H1 (cell line): ENCODE measurements around the gene ITGB4. TPM values are rescaled to one million over a fixed set of nuclear protein-coding genes. Genes with fewer than 3 reads are reported as not detected.

Experiments used
- ASH2L ChIP-seq: fragments of 200-600, 300-600 bp; sonication (generic); IDR thresholded peaks from one replicate; pipeline ENCODE4 v1.7.1; 2017; ENCODE audit warnings: low read length
- ATF2 ChIP-seq: IDR thresholded peaks from 2 replicates; pipeline ENCODE4 v1.6.1; 2012; ENCODE audit warnings: low read length, inconsistent platforms
- CHD1 ChIP-seq: IDR thresholded peaks from 2 replicates; pipeline ENCODE4 v1.6.1; 2012; ENCODE audit warnings: low read depth, low read length, improper control_type of control experiment
- CHD2 ChIP-seq: IDR thresholded peaks from 2 replicates; pipeline ENCODE4 v1.6.1; 2012; ENCODE audit warnings: low read length, improper control_type of control experiment
- CREB1 ChIP-seq: IDR thresholded peaks from 2 replicates; pipeline ENCODE4 v1.6.1; 2012; ENCODE audit warnings: inconsistent platforms
- E2F6 ChIP-seq: IDR thresholded peaks from 2 replicates; pipeline ENCODE4 v1.6.1; 2012; ENCODE audit warnings: inconsistent platforms
- POLR2AphosphoS5 ChIP-seq: IDR thresholded peaks from 2 replicates; pipeline ENCODE4 v1.6.1; 2011; ENCODE audit warnings: low read depth, low read length
- TBP ChIP-seq: IDR thresholded peaks from 2 replicates; pipeline ENCODE4 v1.6.1; 2011; ENCODE audit warnings: low read depth, low read length, improper control_type of control experiment
- polyA plus RNA-seq, 7 experiments: library from polyadenylated mRNA; depleted of rRNA in 3 of 7; stranded (reverse) in 5 of 7; unstranded in 2 of 7; fragments of >200 nt in 5 of 7; fragments of 200-250 nt in 2 of 7; gene quantifications; 1 replicate in 5 of 7; 2 replicates in 1 of 7; 4 replicates in 1 of 7; pipeline versions ENCODE4 v1.2.1 to v1.2.3, GENCODE V29; 2011 to 2013; ENCODE audit warnings: missing spikeins in 2 of 7, mixed read lengths in 2 of 7
- total RNA-seq: library from RNA; stranded (reverse); fragmentation: NEBNext Ultra II Directional; extraction: Animal tissue kit (Norgen Biotek cat#: 25700); gene quantifications from 2 replicates; pipeline ENCODE4 v1.2.1, GENCODE V29; 2021

ITGB4 gene
- total and polyA plus RNA-seq, 2 of the 8 experiments (the other 6 are each of a cell fraction or from before 2014, with no cell fraction given), result 5.2 to 5.6 TPM

GRCh38 chr17:75779250-75779986 is 58.2 kb downstream of the ITGB4 start (continued):
- peak; percentile 91 for TF ChIP-seq ATF2
- TF ChIP-seq TBP, result peak; percentile 99
- TF ChIP-seq E2F6, result 0 out of 2 replicates have a peak, but pooled peaks have one; percentile 12
- TF ChIP-seq CHD2, result peak; percentile 86
- TF ChIP-seq CREB1, result peak; percentile 96
- peak; percentile 100 for TF ChIP-seq POLR2AphosphoS5
- TF ChIP-seq CHD1, result peak; percentile 78
- TF ChIP-seq ASH2L, result peak; percentile 33
